Mucosa of descending colon (tissue), 3 donors: ENCODE measurements around the gene IL36G. TPM values are rescaled to one million over a fixed set of nuclear protein-coding genes. Genes with fewer than 3 reads are reported as not detected.

Source experiments
- ATAC-seq: fragments of 200-7000 bp; cut with Tn5 transposase; one replicate; pipeline ENCODE4 v1.9.1; 2020; ENCODE audit warnings: mild to moderate bottlenecking, moderate library complexity
- DNase-seq, 3 donors: peaks; one replicate each; pipeline ENCODE4 v3.0.0-alpha.2; 2020
- H3K36me3 ChIP-seq: fragments of 200-600 bp; one replicate; pipeline ENCODE4 v1.8.0; 2021; ENCODE audit warnings: low read depth, mild to moderate bottlenecking
- H3K4me1 ChIP-seq: fragments of 200-600 bp; one replicate; pipeline ENCODE4 v1.8.0; 2021; ENCODE audit warnings: low read depth, mild to moderate bottlenecking
- H3K4me3 ChIP-seq: fragments of 200-600 bp; one replicate; pipeline ENCODE4 v1.8.0; 2021; ENCODE audit warnings: mild to moderate bottlenecking
- H3K9me3 ChIP-seq: fragments of 200-600 bp; one replicate; pipeline ENCODE4 v1.8.0; 2021; ENCODE audit warnings: mild to moderate bottlenecking
- intact Hi-C, 2 donors: fragments of 100-400 bp; cut with DNase I in 1 of 2; cut with micrococcal nuclease in 1 of 2; formaldehyde crosslinking; loops; one replicate each; pipeline versions ENCODE4 v1.11.0 to v1.11.1; 2022; cut with DNase I, micrococcal nuclease
- total RNA-seq, 3 donors: library from RNA; stranded (reverse); fragmentation: NEBNext Ultra II Directional in 2 of 3; extraction: Animal tissue kit (Norgen Biotek cat#: 25700) in 2 of 3; gene quantifications; one replicate each; pipeline versions ENCODE4 v1.2.1 to v1.2.4, GENCODE V29; 2021 to 2023
- TF ChIP-seq, protein P1 (sequence below): fragments of 200-600 bp; IDR thresholded peaks from one replicate; pipeline ENCODE4 v1.8.0; 2022; ENCODE audit warnings: antibody characterized with exemption, mild to moderate bottlenecking
- donor health status: DM: no; HTN: no; CAD: no; lungs with moderate emphysema.
- donor health status: DM: no; HTN: no; CAD: no.
- donor health status: DM: no; HTN: yes; CAD: no.

The IL36G gene
- total RNA-seq, 3 donors from 2014 or later, result not detected

- DNase-seq (no peak), ATAC-seq (no peak)
Measured at GRCh38 chr2:113012436-113013335, 34.9 kb downstream of the IL36G start.

GRCh38 chr2:113013336-113013661 is 35.5 kb downstream of the IL36G start:
- H3K4me1 ChIP-seq, result no peaks in the 10 kb centered on the region
- no peaks in the 10 kb centered on the region for H3K9me3 ChIP-seq
- intact Hi-C loops, result no loop called here
- no peaks in the 10 kb centered on the region for H3K36me3 ChIP-seq
- H3K4me3 ChIP-seq, result no peak overlapping the region
- TF ChIP-seq, protein P1, sequence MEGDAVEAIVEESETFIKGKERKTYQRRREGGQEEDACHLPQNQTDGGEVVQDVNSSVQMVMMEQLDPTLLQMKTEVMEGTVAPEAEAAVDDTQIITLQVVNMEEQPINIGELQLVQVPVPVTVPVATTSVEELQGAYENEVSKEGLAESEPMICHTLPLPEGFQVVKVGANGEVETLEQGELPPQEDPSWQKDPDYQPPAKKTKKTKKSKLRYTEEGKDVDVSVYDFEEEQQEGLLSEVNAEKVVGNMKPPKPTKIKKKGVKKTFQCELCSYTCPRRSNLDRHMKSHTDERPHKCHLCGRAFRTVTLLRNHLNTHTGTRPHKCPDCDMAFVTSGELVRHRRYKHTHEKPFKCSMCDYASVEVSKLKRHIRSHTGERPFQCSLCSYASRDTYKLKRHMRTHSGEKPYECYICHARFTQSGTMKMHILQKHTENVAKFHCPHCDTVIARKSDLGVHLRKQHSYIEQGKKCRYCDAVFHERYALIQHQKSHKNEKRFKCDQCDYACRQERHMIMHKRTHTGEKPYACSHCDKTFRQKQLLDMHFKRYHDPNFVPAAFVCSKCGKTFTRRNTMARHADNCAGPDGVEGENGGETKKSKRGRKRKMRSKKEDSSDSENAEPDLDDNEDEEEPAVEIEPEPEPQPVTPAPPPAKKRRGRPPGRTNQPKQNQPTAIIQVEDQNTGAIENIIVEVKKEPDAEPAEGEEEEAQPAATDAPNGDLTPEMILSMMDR, result no peak
- DNase-seq (no peak), ATAC-seq (no peak)

More at GRCh38 chr2:113012436-113013335, 34.9 kb downstream of the IL36G start:
- Histone ChIP-seq H3K4me3 (no peak overlapping the region), H3K9me3 (no peaks in the 10 kb centered on the region), H3K4me1 (no peaks in the 10 kb centered on the region), H3K36me3 (no peaks in the 10 kb centered on the region)
- TF ChIP-seq, protein P1, result no peak
- intact Hi-C loops, result no loop called here

- no peaks in the 10 kb centered on the region for H3K36me3 ChIP-seq
- DNase-seq (no peak), ATAC-seq (no peak)
- no peak overlapping the region for H3K4me3 ChIP-seq
- no peaks in the 10 kb centered on the region for H3K9me3 ChIP-seq
- no peaks in the 10 kb centered on the region for H3K4me1 ChIP-seq
- TF ChIP-seq, protein P1, result no peak
- intact Hi-C loops, result no loop called here
Measured at GRCh38 chr2:113014067-113014466, 36.3 kb downstream of the IL36G start.

DNA sequence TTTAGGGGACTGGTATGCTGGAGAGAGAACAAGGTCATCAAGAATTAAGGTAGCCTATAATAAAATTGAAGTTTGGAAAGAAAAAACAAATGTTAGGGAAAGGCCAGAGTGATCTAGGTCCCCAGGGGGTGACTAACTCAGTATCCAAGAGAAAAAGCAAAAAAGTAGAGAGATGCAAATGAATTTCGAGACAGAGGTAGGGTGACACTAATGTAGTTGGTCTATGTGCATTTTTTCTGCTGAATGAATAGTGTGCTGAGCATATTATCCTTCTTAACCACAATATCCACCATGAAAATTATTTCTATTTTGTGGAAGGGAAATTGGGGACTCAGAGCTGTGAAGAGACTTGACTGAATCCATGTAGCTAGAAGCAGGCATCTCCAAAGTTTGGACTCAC is 37.2 kb downstream of the IL36G start:
- Histone ChIP-seq H3K4me1 (no peaks in the 10 kb centered on the region), H3K9me3 (no peaks in the 10 kb centered on the region), H3K36me3 (no peaks in the 10 kb centered on the region), H3K4me3 (no peak overlapping the region)
- DNase-seq (no peak), ATAC-seq (no peak)
- TF ChIP-seq, protein P1, result no peak
- intact Hi-C loops, result no loop called here

GRCh38 chr2:113015655-113016054 is 37.8 kb downstream of the IL36G start:
- no peak for DNase-seq
- Histone ChIP-seq H3K36me3 (no peaks in the 10 kb centered on the region), H3K9me3 (no peaks in the 10 kb centered on the region), H3K4me1 (no peaks in the 10 kb centered on the region), H3K4me3 (no peak overlapping the region)
- no peak for ATAC-seq
- intact Hi-C loops, result no loop called here
- TF ChIP-seq, protein P1, result no peak
